HG03103 (cell line): ENCODE measurements around the gene ETV4.

Source experiments
- ATAC-seq: cut with Tn5 transposase; IDR thresholded peaks from one replicate; pipeline ENCODE4 v1.9.1; 2021; ENCODE audit warnings: low read depth; ENCODE audit not compliant: unreplicated experiment

The ETV4 gene

DNA sequence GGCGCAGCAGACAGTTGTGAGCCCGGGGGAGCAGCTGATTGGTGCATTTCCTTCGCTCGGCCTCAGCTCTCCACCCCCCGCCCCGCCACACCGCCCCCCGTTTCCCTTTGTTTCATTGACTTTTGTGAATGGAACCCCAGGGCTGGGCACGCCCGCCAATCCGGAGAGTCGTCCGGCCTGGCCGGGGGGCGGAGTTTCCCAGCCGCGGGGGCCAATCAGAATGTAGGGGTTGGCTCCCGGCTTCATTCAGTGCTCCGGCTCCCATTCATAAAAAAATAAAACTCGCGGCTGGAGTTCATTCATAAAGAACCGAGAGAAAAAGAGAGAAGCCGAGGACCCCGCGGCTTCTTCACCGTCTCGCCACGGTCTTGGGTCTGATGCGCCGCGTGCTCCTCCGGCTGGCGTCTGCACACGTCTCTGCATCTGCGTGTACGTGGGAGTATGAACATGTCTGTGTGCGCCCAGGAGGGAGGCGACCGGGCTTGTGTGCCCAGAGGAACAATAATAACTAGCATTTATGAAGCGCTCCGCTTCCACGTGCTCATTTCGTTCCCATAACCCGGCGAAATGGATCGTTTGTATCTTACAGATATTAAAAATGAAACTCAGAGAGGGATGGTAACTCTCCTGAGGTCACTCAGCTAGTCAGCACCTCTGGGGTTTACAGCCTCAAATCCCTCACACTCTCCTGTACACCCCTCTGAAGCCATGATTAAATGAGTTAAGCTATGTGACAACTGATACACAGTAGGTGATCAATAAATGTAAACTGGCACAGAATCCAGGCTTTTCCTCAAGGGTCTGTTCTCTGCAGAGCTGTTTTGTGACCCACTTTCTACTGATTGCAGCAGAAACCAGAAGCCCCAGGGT is at the start of gene ETV4:
Gene ETV4, minus strand, starts transcription at position 22 of the 870 bp plus-strand sequence. CDS start 723 bp downstream, outside the sequence.
- peak; percentile 72 for ATAC-seq

DNA sequence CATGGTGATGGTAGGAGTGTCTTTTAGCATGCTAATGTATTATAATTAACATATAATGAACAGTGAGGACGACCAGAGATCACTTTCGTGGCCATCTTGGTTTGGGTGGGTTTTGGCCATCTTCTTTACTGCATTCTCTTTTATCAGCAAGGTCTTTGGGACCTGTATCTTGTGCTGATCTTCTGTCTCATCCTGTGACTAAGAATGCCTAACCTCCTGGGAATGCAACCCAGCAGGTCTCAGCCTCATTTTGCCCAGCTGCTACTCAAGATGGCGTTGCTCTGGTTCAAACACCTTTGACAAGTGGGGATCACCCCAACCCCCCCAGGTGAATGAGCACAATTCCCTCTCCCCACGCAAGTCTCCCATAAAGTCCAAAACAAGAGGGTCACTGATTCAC is 49.3 kb upstream of the ETV4 start:
- ATAC-seq: no peak

DNA sequence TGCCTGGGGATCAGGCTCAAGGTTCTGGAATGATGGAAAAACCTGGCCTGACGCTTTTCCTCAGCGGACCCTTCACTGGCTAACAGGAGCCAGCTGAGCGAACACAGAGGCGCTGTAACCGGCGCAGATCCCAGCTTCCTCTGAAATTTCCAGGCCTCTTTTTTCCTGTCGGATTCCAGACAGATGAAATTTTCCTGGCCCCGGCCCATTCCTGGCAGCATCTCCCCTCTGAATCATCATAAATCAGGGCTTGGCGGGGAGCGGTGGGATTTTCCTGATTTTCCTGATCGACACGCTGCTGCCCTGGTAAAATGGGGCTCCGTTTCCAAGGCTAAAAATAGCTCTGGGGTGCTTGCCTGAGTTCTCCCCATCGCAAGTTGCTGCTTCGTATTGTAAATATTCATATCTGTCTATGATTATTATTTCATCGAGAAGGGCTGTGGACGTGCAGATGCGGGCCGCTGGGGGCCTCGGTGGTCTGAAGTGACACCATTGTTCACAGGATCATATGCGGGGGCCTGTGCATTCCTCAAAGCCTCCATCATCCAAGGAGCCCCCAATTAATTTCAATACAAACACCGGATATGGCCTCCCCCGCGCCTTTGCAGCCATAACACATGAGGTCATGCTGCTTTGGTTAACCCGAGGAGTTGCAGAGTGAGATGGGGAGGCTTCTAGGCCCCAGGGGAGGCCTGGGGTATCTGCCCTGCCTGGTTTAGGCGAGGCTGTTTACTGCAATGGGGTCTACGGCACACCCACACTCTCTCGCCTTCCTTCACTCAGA is 45.8 kb upstream of the ETV4 start:
- ATAC-seq: no peak

DNA sequence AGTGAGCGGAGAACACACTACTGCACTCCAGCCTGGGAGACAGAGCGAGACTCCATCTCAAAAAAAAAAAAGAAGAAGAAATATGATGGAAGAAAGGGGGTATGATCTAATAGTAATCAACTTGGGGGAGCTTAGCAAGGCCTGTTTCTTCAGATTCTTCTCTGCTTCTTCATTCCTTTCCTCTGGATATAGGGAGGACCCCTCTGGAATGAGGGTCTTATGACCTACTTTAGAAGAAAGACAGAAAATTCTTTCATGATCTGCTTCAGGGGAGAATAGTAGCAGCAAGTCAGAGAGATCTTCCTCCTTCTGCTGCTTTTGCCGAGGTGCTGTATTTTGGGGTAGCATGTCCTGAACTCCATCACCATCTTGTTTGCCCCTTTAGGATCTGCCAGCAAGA is 44.9 kb upstream of the ETV4 start:
- no peak for ATAC-seq

DNA sequence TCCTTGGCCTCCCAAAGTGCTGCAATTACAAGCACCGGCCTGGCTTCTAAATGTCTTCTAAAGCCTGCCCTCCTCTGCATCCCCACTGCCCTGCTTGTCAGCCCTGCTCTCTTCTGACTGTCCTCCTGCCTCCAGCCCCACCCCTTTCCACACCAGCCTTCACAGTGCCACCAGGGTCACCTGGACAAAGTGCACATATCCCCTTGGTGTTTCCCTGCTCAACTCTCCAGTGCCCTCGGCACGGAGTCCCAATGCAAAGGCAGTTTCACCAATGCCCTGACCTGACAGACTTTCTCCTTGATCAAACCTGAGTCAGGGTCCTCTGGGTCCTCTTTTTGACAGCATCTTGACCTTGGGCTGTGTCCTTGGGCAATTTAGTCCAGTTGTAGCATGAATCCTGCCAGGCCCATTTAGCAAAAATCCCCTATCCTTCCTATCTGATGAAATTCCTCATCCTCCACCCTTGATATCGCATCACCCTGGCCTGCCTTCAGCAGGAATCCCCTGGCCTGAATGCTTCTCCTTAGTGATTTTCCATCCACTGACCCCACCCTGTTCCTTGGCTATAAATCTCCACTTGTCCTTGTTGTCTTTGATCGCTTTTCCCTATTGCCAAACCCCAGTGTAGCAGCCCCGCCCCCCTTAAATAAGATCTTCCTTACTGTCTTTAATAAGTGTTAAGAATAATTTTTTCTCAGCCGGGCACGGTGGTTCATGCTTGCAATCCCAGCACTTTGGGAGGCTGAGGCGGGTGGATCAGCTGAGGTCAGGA is 42.7 kb upstream of the ETV4 start:
- no peak for ATAC-seq

DNA sequence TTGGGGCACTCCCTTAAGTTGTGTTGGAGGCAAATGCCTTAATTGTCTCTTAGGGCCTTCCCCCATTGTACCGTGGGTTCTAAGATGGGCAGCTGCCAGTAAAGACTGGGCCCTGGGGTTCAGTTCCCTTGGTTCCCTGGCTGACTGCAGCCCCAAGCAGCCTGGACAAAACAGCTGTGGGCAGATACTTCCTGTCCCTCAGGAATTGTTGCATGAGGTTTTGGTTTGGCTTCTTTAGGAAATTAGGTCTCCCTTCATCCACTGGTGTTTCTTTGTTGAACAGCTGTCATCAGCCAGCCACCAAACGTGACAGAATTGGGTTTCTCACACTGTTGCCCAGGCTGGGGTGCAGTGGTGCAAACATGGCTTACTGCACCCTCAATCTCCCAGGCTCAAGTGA is 42.0 kb upstream of the ETV4 start:
- ATAC-seq: no peak

DNA sequence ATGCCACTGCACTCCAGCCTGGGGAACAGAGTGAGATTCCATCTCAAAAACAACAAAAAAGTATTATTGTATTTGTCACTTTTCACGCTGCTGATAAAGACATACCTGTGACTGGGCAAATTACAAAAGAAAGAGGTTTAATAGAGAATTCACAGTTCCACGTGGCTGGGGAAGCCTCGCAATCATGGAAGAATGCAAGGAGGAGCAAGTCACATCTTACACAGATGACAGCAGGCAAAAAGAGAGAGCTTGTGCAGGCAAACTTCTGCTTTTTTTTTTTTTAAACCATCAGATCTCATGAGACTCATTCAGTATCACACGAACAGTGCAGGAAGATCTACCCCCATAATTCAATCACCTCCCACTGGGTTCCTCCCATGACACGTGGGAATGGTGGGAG is 41.5 kb upstream of the ETV4 start:
- no peak for ATAC-seq

DNA sequence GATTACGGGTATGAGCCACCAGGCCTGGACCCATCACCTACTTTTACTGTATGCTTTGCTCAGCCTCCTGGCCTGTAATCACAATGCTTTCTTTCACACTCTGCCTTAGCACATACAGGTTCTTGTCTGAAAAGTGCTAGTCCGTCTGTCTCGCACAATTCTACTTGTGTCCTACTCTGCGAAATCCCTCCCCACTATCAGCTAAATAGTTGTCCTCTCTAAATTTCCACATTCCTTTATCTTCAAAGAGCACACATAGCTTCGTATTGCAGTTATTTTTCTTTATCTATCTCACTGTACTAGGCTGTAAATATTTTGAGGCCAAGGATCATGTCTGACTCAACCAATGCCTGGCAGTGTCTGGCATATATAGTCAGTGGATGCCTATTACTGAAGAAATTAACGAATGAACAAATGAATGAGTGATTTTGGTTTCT is 38.5 kb upstream of the ETV4 start:
- ATAC-seq: no peak

DNA sequence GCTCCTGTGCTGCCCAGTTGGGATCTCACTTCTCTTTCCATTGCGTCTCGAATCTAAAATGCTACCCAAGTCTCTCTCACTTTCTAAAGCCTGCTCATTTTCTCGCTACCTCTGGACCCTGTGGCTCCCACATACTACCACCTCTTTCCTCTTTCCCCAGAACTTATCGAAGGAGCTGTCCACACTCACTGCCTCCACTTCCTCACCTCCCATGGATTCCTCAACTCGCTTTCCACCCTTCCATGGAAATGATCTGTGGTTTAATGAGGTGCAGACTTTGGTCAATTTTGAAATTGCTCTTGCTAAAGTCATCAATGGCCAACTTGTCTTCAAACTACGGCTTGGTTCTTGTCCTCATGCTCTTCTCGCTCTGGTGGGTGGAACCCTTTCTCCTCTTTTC is 37.2 kb upstream of the ETV4 start:
- no peak for ATAC-seq

DNA sequence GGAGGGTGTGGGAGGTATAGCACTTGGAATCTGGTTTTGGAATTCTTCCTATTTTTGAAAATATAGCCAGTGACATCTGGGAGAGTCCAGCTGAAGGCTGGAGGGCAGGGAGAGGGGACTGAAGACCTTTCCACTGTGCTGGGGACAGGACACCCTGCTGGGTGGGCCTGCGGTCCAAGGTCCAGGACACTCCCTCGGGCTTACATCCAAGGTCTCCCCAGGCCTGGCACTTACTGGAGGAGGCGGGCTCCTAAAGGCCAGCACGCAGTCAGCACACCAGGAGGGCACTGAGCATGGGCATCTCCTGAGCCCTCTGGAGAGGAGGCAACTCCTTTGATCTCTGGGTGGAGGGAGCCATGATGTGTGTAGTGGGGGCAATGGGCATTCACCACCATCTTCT is 35.5 kb upstream of the ETV4 start:
- no peak for ATAC-seq

DNA sequence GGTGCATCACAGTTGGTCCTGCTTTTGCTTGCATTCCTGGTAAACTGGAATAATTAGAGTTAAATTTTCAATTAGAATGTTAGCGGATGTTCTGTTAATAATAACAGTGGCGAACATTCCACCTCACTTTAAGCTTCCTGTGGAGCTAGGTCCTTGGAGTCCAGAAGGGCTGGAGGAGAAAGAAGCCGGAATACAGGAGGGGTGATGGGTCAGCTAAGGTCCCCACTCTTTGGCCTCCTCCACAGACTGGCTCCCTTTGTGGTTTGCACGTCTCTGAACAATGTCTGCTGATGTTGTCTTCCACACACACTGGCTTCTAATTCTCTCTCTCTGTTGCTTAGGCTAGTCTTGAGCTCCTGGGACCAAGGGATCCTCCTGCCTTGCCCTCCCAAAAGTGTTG is 35.0 kb upstream of the ETV4 start:
- ATAC-seq: no peak

DNA sequence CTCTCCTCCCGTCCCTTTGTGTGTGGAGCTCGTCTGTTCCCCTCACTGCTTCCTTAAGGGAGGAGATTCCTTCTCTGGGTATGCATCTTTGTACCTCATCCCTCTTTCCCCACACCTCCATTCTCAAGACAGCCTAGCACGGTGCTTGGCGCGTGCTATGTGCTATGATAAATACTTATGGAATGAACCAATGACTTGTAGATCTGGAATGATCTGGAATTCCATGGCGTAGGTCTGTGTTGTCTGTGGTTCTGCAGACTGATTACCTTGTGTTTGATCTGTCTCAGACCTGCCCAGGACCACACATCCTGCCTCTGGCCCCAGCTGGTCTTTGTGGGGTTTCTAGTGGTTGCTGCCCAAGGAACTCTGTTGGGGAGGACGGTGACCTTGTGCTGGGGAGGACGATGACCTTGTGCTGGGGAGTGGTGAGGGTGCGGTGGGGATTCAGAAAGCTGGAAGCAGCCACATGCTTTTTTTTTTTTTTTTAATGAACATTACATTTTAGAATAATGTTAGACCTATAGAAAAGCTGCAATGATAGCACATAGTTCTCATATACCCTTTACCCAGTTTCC is 33.5 kb upstream of the ETV4 start:
- ATAC-seq: no peak

DNA sequence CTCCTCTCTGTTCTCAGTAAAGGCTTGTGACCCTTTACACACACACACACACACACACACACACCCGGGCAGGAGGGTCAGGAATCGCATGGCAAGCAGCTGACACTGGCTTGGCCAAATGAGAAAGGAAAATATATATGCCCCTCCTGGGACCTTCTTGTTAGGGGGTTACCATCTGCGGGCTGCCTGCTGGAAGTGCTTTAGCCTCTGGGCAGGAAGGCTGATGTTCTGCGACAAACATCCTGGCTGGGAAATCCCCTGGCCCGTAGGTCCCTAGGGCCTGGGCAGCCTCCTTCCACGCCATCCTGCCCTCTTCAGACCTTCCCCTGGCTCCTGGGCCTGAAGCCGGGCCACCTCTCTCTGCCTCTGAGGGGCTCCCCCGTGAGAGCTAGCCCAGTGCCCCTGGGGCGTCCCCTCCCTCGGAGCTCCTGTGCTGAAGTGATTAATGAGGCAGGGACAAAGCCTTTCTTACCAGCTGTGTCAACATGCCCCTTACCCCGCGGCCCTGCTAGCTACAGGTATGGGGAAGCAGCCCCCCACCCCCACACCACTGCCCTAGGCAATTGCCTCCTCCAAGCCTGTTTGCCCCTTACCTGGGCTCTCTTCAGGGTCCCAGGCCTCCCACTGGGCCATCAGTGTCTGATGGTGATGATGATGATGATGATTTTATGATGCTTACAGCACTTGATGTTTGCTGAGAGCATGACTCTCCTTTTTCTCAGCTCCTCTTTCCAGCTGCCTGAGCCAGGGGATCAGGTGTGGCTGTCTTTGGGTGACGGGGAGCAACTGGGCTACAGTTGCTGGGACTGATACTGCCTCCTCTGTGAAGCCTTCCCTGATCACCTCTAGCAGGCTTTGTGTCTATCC is 32.8 kb upstream of the ETV4 start:
- ATAC-seq: no peak

DNA sequence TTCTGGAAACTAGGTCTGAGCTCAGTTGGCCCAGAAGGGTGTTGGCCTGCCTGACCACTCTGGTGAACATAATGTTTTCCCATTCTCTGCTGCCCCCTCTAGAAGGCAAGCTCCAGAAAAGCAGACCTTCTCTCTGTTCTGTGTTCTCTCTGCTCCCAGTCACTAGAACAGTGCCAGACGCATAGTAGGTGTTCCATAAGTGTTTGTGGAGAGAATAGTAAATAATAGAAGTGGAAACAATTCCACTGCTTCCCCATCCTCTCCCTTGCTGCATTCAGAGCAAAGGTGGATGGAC is 32.2 kb upstream of the ETV4 start:
- ATAC-seq: no peak

DNA sequence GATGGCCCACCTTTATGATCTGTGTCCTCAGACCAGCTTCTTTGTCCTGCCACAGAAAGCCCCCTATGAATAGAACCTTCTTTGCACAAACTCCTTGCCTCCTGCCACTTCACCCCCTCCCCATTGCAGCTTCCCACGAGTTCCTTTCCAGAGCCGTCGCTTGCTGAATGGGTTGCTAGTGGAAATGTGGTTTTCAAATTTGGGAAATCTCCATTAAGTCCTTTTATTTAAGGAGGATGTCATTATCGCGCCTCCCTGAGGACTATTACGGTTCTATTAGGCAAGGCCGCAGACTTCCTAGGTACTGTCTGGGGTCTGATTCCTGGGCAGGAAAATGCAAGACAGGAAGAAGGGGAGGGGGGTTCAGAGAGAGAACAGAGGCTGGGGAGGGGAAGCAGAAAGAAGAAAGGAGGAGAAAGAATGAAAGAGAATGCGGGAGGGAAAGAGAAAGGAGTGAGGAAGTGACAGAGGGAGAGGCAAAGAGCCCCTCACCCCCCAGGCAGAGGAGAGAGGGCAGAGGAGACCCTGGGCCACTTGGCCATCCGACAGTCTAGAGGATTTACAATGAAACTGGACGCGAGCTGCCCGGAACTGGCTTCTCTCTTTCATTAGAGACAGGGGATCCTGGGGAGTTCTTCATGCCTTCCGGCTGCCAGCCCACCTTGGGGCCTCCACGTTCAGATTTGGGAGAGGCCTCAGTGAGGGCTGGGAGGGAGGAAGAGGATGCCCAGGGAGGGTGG is 31.7 kb upstream of the ETV4 start:
- ATAC-seq: no peak

DNA sequence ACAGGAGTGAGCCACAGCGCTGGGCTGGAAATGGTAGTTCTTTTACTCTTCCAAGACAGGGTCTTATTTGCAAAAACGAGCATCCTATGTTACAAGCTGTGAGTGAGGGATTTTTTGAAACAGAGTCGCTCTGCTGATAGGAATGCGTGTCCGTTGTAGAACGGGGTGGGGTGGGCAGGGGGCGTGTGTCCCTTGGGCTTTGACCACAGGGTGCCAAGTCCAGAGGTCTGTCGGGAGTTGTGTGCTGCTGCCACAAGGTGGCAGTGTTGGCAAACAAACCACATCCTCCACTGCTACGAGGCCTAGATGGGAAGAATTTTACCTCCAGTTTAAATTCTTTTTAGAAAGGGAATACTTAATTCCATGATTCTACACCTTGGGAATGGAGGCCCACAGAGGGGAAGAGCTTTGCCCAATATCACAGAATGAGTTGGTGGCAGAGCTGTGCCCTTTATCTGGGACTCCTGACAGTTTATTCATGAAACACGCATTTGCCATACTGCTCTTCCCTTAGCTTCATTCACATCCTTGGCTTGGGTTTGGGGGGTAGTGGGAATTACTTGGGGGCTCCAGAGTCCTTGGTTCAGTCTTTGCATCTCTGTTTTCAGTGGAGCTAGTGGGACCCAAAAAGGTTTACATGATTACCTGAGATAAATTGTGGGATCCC is 30.6 kb upstream of the ETV4 start:
- no peak for ATAC-seq

DNA sequence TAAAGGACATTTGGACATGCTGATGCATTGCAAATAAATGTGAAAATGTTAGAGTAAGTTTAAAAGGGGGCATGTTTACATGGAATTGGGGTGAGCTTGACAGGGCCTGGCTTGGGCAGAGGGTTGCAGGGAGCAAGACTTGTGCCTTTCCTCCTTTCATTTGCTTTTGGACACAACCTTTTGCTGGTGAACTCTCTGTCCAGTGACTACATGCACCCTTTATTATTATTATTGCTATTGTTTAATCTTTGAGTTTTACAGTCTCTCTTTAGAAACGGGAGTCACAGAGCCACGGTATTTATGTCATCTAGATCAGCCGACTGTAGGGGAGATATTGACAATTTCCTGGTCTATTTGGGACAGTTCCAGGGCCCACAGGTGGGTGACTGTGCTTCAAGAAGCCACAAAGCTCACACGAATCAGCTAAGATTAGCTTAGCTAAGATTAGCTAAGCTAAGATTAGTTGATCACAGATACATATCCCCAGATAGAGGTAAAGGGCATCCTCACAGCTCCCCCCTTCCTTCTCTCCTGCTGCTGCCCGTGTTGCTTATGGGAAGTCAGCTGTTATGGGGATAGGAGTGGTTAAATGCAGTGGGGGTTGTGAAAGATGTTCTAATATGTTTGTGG is 28.9 kb upstream of the ETV4 start:
- no peak for ATAC-seq

DNA sequence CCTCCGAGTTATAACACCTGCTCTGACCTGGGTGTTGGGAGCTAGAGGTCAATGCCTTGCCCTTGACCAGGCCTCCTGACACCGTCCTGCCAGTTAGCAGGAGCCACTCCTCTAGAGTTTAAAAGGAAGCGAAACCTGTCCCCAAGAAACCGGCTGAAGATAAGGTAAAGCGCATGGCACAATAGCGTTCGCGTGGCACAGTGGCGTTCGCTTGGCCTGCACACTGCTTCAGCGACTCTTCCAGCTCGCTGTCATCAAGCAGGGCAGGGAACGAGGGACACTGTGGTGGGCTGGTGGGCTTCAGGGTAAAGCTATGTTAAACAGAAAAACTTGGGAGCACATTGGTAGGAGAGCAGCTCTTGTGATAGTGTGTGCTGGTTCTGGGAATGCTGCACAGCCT is 28.2 kb upstream of the ETV4 start:
- ATAC-seq: no peak
